ENCODE data around the gene TRIM50.

DNA sequence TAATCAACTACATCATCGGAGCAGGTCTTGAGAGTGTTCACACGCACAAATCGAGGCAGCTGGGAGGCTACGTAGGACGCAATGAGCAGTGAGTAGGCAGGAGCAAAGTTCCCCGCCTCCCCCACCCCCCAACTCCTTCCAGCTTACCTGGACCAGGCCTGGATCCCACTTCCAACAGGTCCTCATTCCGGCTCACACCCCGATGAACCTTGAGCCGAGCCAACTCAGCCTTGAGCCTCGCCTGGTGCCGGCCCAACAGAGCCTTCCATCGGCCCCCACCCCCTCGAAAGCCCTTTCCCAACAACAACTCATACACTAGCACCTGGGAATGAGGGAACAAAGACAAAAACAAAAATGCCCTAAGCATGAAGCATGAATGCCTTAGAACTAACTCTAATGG lies 20.4 kb downstream of the TRIM50 start:
- TF ChIP-seq GATA2 (IDR thresholded peaks at IDR 0.05; ENCODE audit: low read depth, low read length) (no peak), GATA3 (IDR thresholded peaks at IDR 0.05; ENCODE audit: low read depth, low read length) (no peak)

All from SH-SY5Y (cell line).